ENCODE data around the gene C16orf86. TPM values are rescaled to one million over a fixed set of nuclear protein-coding genes. Genes with fewer than 3 reads are reported as not detected.

C16orf86 gene
- total and polyA plus RNA-seq, 8 donors = 3.2 to 83.0 (median 3.5) TPM; not detected in 3

GRCh38 chr16:67699265-67699664, 32.7 kb downstream of the C16orf86 start:
- DNase-seq = no peak
- Histone ChIP-seq H3K4me3 (no peak overlapping the region), H3K4me1 (peaks cover 0 to 20% (median 6%) of the 10 kb centered on the region in 4 donors), H3K9me3 (peaks cover 0 to 6% (median 3%) of the 10 kb centered on the region in 4 donors), H3K36me3 (peaks cover 0 to 9% (median 5%) of the 10 kb centered on the region in 4 donors), H3K27ac (no peak overlapping the region), H3K27me3 (no peaks in the 10 kb centered on the region)
- TF ChIP-seq POLR2A (IDR thresholded peaks at IDR 0.05) (no peak), CTCF (IDR thresholded peaks at IDR 0.05) (no peak), POLR2AphosphoS5 (IDR thresholded peaks at IDR 0.05) (no peak), EP300 (IDR thresholded peaks at IDR 0.05) (no peak)
- WGBS, 5 donors = 96 to 99% (median 98%) methylated on average over 7 of the region's 7 CpGs
- intact Hi-C loops (cut with DNase I; ENCODE audit: low total_unique reads) = no loop called here

- Histone ChIP-seq H3K9me3 (peaks cover 0 to 6% (median 3%) of the 10 kb centered on the region in 4 donors), H3K4me3 (no peak overlapping the region), H3K27ac (no peak overlapping the region), H3K36me3 (peaks cover 0 to 9% (median 5%) of the 10 kb centered on the region in 4 donors), H3K27me3 (no peaks in the 10 kb centered on the region), H3K4me1 (peaks cover 0 to 20% (median 9%) of the 10 kb centered on the region in 4 donors)
- TF ChIP-seq POLR2AphosphoS5 (IDR thresholded peaks at IDR 0.05) (no peak), CTCF (IDR thresholded peaks at IDR 0.05) (no peak), POLR2A (IDR thresholded peaks at IDR 0.05) (no peak), EP300 (IDR thresholded peaks at IDR 0.05) (no peak)
- intact Hi-C loops (cut with DNase I; ENCODE audit: low total_unique reads) = no loop called here
- no peak for DNase-seq
- WGBS, 5 donors = 91 to 96% (median 93%) methylated on average over 1 of the region's 1 CpG
These were observed 34.8 kb downstream of the C16orf86 start for GRCh38 chr16:67701420-67701819.

GRCh38 chr16:67702130-67702529, 35.5 kb downstream of the C16orf86 start:
- TF ChIP-seq POLR2AphosphoS5 (IDR thresholded peaks at IDR 0.05) (no peak), EP300 (IDR thresholded peaks at IDR 0.05) (no peak), POLR2A (IDR thresholded peaks at IDR 0.05) (no peak), CTCF (IDR thresholded peaks at IDR 0.05) (no peak)
- Histone ChIP-seq H3K4me3 (no peak overlapping the region), H3K27me3 (no peaks in the 10 kb centered on the region), H3K36me3 (peaks cover 0 to 9% (median 5%) of the 10 kb centered on the region in 4 donors), H3K4me1 (peaks cover 0 to 19% (median 9%) of the 10 kb centered on the region in 4 donors), H3K9me3 (peaks cover 0 to 6% (median 3%) of the 10 kb centered on the region in 4 donors), H3K27ac (no peak overlapping the region)
- WGBS, 5 donors = 92 to 97% (median 93%) methylated on average over 4 of the region's 4 CpGs
- intact Hi-C loops (cut with DNase I; ENCODE audit: low total_unique reads) = no loop called here
- no peak for DNase-seq

- intact Hi-C loops (cut with DNase I; ENCODE audit: low total_unique reads) = no loop called here
- H3K4me3 ChIP-seq = no peak overlapping the region
- peaks cover 0 to 7% (median 2%) of the 10 kb centered on the region in 4 donors for H3K4me1 ChIP-seq
- TF ChIP-seq EP300 (IDR thresholded peaks at IDR 0.05) = no peak
- TF ChIP-seq POLR2A (IDR thresholded peaks at IDR 0.05) = no peak
- no peak for TF ChIP-seq CTCF (IDR thresholded peaks at IDR 0.05)
- TF ChIP-seq POLR2AphosphoS5 (IDR thresholded peaks at IDR 0.05) = no peak
- no peak overlapping the region for H3K27ac ChIP-seq
- DNase-seq = no peak
- peaks cover 0 to 6% (median 3%) of the 10 kb centered on the region in 4 donors for H3K9me3 ChIP-seq
- H3K36me3 ChIP-seq = peaks cover 0 to 9% (median 2%) of the 10 kb centered on the region in 4 donors
- H3K27me3 ChIP-seq = no peaks in the 10 kb centered on the region
- 63 to 74% (median 66%) methylated on average over 2 of the region's 2 CpGs for WGBS, 5 donors
These were observed 37.0 kb downstream of the C16orf86 start for GRCh38 chr16:67703626-67704025.

Measured in stomach (tissue), 9 donors.